GM12892 (cell line): ENCODE data around the gene SFSWAP.

ENCODE experiments used
- DNase-seq: peaks from one replicate; pipeline ENCODE4 v3.0.0; 2011; ENCODE audit not compliant: insufficient read length
- FAIRE-seq: peaks from 2 replicates; lab custom pipeline; 2011; peaks lifted over from hg19 to GRCh38; lab: Jason Lieb, UNC
- POLR2A ChIP-seq: IDR thresholded peaks from 2 replicates; pipeline ENCODE4 v1.6.1; 2011; ENCODE audit warnings: low read depth, low read length, control low read depth
- POLR2AphosphoS5 ChIP-seq: IDR thresholded peaks from 2 replicates; pipeline ENCODE4 v1.6.1; 2011; ENCODE audit warnings: low read depth, low read length, control low read depth
- TAF1 ChIP-seq: IDR thresholded peaks from 2 replicates; pipeline ENCODE4 v1.6.1; 2011; ENCODE audit warnings: low read depth, mild to moderate bottlenecking, control low read depth, low read length, borderline replicate concordance

The SFSWAP gene

GRCh38 chr12:131747276-131748177 is 36.6 kb downstream of the SFSWAP start:
- no peak for FAIRE-seq
- no peak for DNase-seq
- TF ChIP-seq POLR2AphosphoS5 (no peak), TAF1 (no peak), POLR2A (no peak)

GRCh38 chr12:131749618-131750315 is 38.9 kb downstream of the SFSWAP start:
- DNase-seq (no peak), FAIRE-seq (no peak)
- TF ChIP-seq POLR2A (no peak), TAF1 (no peak), POLR2AphosphoS5 (no peak)

GRCh38 chr12:131751335-131751734 is 40.4 kb downstream of the SFSWAP start:
- DNase-seq = no peak
- TF ChIP-seq POLR2A (no peak), TAF1 (no peak), POLR2AphosphoS5 (no peak)
- FAIRE-seq = no peak

GRCh38 chr12:131752451-131752850 is 41.6 kb downstream of the SFSWAP start:
- no peak for DNase-seq
- TF ChIP-seq TAF1 (no peak), POLR2A (no peak)
- FAIRE-seq = no peak

- TF ChIP-seq POLR2AphosphoS5 = no peak
- TF ChIP-seq TAF1 = no peak
- TF ChIP-seq POLR2A = no peak
- no peak for FAIRE-seq
- DNase-seq = no peak
Measured at GRCh38 chr12:131753005-131753404, 42.1 kb downstream of the SFSWAP start.

- FAIRE-seq (no peak), DNase-seq (no peak)
- no peak for TF ChIP-seq TAF1
Measured at GRCh38 chr12:131753757-131754156, 42.9 kb downstream of the SFSWAP start.

GRCh38 chr12:131754184-131754583 is 43.3 kb downstream of the SFSWAP start:
- FAIRE-seq = no peak
- DNase-seq = no peak
- TF ChIP-seq POLR2AphosphoS5 = no peak

- TF ChIP-seq POLR2AphosphoS5 = no peak
- TF ChIP-seq POLR2A = no peak
- no peak for TF ChIP-seq TAF1
Measured at GRCh38 chr12:131755305-131756113, 44.6 kb downstream of the SFSWAP start.

GRCh38 chr12:131756441-131756840 is 45.6 kb downstream of the SFSWAP start:
- no peak for DNase-seq
- TF ChIP-seq TAF1 (no peak), POLR2A (no peak), POLR2AphosphoS5 (no peak)
- FAIRE-seq = no peak

More at GRCh38 chr12:131755305-131756113, 44.6 kb downstream of the SFSWAP start:
- no peak for FAIRE-seq
- DNase-seq = no peak

GRCh38 chr12:131757111-131757510 is 46.2 kb downstream of the SFSWAP start:
- DNase-seq (no peak), FAIRE-seq (no peak)
- TF ChIP-seq POLR2A = no peak
- TF ChIP-seq TAF1 = no peak
- no peak for TF ChIP-seq POLR2AphosphoS5

GRCh38 chr12:131758016-131758739 is 47.3 kb downstream of the SFSWAP start:
- TF ChIP-seq POLR2A = no peak
- TF ChIP-seq TAF1 = no peak
- TF ChIP-seq POLR2AphosphoS5 = no peak
- DNase-seq (no peak), FAIRE-seq (no peak)
